Osteoblast (primary cell): ENCODE measurements around the gene LIMA1. TPM values are rescaled to one million over a fixed set of nuclear protein-coding genes. Genes with fewer than 3 reads are reported as not detected.

ENCODE experiments used
- DNase-seq: peaks from one replicate; pipeline ENCODE4 v3.0.0; 2011; ENCODE audit warnings: low spot score, mixed read lengths; ENCODE audit not compliant: insufficient read length; ENCODE audit errors: missing footprints
- H2AFZ ChIP-seq: 2 replicates; pipeline ENCODE4 v1.6.0; 2011; ENCODE audit warnings: mild to moderate bottlenecking, low read length
- H3K27ac ChIP-seq: 2 replicates; pipeline ENCODE4 v1.5.1; 2011; ENCODE audit warnings: mild to moderate bottlenecking, low read depth, low read length, moderate library complexity
- H3K27me3 ChIP-seq: 2 replicates; pipeline ENCODE4 v1.6.0; 2012; ENCODE audit warnings: mild to moderate bottlenecking, control low read depth, inconsistent platforms, low read length, moderate library complexity; ENCODE audit not compliant: insufficient read depth
- H3K36me3 ChIP-seq: 2 replicates; pipeline ENCODE4 v1.5.1; 2011; ENCODE audit warnings: mild to moderate bottlenecking, low read length, control low read depth, moderate library complexity; ENCODE audit not compliant: insufficient read depth
- H3K4me1 ChIP-seq: 2 replicates; pipeline ENCODE4 v1.5.1; 2011; ENCODE audit warnings: mild to moderate bottlenecking, low read length, control low read depth, moderate library complexity; ENCODE audit not compliant: insufficient read depth
- H3K4me2 ChIP-seq: 2 replicates; pipeline ENCODE4 v1.6.0; 2011; ENCODE audit warnings: mild to moderate bottlenecking, low read length; ENCODE audit not compliant: insufficient read depth
- H3K4me3 ChIP-seq: fragments of 200-600 bp; sonication (generic); 3 replicates; pipeline ENCODE4 v1.5.1; 2012; ENCODE audit warnings: mild to moderate bottlenecking, low read length, inconsistent platforms; ENCODE audit not compliant: insufficient read depth
- H3K79me2 ChIP-seq: 2 replicates; pipeline ENCODE4 v1.6.0; 2012; ENCODE audit warnings: mild to moderate bottlenecking, low read length, control low read depth, inconsistent platforms; ENCODE audit not compliant: insufficient read depth
- H3K9me3 ChIP-seq: 2 replicates; pipeline ENCODE4 v1.5.1; 2011; ENCODE audit warnings: low read depth, low read length, control low read depth
- H4K20me1 ChIP-seq: 2 replicates; pipeline ENCODE4 v1.6.0; 2012; ENCODE audit warnings: mild to moderate bottlenecking, low read length, control low read depth; ENCODE audit not compliant: insufficient read depth
- total RNA-seq: library from RNA; depleted of rRNA; stranded (reverse); fragments of >200 nt; gene quantifications from 2 replicates; pipeline ENCODE4 v1.2.3, GENCODE V29; 2012
- TF ChIP-seq, protein P1 (sequence below): IDR thresholded peaks from 2 replicates; pipeline ENCODE4 v1.5.1; 2011; ENCODE audit warnings: mild to moderate bottlenecking, low read depth, low read length, moderate library complexity; ENCODE audit errors: extremely low read depth

Gene LIMA1
- total RNA-seq, 1 donor = 433 TPM

DNA sequence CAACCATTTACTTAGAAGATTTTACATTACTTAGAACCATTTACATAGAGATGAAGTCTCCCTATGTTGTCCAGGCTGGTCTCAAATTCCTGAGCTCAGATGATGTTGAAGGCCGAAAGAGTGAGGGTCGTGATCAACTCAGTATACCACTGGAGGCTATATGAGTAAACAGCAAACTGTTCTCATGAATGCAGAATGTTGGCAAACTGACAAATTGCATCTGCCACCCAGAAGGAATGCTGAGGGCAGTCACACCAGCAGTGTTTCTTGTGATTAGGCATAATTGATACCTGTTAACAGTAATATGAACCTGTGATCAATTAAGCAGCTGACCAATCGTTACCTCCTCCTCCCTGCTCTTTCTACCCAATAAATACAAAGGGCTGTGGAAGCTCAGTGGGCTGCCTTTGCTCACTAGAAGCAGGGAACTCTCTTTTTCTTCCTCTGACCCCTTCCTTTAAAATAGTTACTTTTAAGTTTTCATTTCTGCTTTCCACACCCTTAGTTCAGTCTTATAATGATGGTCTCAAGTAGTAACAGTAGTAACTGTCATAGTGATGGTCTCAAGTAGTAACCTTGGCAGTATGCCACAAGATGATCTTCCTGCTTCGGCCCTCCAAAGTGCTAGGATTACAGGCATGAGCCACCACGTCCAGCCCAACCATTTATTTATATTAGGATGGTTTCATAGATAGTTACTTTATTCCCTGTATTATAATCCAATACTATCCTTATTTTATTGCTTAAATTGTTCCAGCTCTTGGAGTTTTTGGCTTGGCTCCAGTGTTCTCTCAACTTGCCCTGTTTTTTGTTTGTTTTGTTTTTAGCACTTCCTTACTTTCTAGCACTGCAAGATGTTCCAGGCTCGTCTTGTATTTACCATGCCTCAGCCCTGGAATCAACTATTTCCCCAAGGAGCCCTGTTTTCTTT is 25.8 kb downstream of the LIMA1 start:
- Histone ChIP-seq H3K36me3 (no peaks in the 10 kb centered on the region), H4K20me1 (no peaks in the 10 kb centered on the region), H3K9me3 (no peaks in the 10 kb centered on the region), H3K27ac (no peak overlapping the region), H3K79me2 (no peaks in the 10 kb centered on the region), H3K27me3 (no peaks in the 10 kb centered on the region), H2AFZ (no peak overlapping the region), H3K4me1 (peaks cover 23% of the 10 kb centered on the region), H3K4me3 (no peak overlapping the region), H3K4me2 (peak overlapping the region; percentile 35)
- DNase-seq = no peak
- TF ChIP-seq, protein P1, sequence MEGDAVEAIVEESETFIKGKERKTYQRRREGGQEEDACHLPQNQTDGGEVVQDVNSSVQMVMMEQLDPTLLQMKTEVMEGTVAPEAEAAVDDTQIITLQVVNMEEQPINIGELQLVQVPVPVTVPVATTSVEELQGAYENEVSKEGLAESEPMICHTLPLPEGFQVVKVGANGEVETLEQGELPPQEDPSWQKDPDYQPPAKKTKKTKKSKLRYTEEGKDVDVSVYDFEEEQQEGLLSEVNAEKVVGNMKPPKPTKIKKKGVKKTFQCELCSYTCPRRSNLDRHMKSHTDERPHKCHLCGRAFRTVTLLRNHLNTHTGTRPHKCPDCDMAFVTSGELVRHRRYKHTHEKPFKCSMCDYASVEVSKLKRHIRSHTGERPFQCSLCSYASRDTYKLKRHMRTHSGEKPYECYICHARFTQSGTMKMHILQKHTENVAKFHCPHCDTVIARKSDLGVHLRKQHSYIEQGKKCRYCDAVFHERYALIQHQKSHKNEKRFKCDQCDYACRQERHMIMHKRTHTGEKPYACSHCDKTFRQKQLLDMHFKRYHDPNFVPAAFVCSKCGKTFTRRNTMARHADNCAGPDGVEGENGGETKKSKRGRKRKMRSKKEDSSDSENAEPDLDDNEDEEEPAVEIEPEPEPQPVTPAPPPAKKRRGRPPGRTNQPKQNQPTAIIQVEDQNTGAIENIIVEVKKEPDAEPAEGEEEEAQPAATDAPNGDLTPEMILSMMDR = no peak

DNA sequence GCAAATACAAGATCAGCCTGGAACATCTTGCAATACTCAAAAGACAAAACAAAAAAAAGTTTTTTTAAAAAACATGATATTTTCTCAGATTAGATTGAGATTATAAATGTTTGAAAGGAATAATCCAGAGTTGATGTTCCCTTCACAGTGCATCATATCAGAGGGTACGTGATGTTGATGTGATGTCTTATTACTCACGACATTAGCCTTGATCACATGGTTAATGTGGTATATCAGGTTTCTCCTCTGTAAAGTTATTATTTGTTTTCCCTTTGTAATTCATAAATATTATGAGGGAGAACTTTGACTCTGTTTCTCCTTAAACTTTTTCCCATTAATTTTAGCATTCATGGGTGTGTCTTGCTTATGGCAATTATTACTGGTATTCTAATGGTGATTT is 26.6 kb downstream of the LIMA1 start:
- Histone ChIP-seq H3K4me2 (no peak overlapping the region), H3K27me3 (no peaks in the 10 kb centered on the region), H3K4me3 (no peak overlapping the region), H3K27ac (no peak overlapping the region), H3K36me3 (no peaks in the 10 kb centered on the region), H3K9me3 (no peaks in the 10 kb centered on the region), H4K20me1 (no peaks in the 10 kb centered on the region), H3K79me2 (peaks cover 3% of the 10 kb centered on the region), H3K4me1 (peaks cover 26% of the 10 kb centered on the region), H2AFZ (no peak overlapping the region)
- DNase-seq = no peak
- TF ChIP-seq, protein P1 = no peak

DNA sequence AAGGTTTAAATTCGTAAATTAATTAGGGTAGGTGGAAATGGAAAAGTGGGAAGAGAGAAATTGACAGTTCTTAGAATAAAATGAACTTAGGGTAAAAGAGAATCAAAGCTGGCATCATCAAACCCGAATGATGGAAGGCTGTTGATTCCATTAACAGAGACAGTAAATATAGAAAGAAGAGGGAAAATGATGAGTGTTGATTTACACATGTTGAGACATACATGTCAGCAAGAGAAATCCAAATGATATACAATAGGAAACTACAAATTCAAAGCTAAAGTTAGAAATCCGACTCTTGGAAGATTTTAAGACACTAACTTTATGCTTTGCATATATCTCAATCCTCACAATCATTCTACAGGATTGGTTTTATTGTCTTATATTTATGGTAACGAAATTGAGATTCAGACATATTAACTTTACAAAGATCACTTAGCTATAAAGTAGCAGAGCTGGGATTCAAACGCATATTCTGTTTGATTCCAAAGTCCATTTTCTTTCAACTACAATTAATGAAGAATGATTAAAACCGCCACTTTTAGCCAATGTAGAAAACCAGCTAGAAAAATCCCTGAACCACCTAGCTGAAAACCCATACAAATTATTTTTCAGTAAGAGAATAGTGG is 30.2 kb downstream of the LIMA1 start:
- DNase-seq = no peak
- TF ChIP-seq, protein P1 = no peak
- no peak overlapping the region for H2AFZ ChIP-seq
- no peak overlapping the region for H3K27ac ChIP-seq
- H3K79me2 ChIP-seq = peaks cover 3% of the 10 kb centered on the region
- H4K20me1 ChIP-seq = no peaks in the 10 kb centered on the region
- no peak overlapping the region for H3K4me2 ChIP-seq
- peaks cover 33% of the 10 kb centered on the region for H3K4me1 ChIP-seq
- no peaks in the 10 kb centered on the region for H3K9me3 ChIP-seq
- no peak overlapping the region for H3K4me3 ChIP-seq
- no peaks in the 10 kb centered on the region for H3K36me3 ChIP-seq
- no peaks in the 10 kb centered on the region for H3K27me3 ChIP-seq

DNA sequence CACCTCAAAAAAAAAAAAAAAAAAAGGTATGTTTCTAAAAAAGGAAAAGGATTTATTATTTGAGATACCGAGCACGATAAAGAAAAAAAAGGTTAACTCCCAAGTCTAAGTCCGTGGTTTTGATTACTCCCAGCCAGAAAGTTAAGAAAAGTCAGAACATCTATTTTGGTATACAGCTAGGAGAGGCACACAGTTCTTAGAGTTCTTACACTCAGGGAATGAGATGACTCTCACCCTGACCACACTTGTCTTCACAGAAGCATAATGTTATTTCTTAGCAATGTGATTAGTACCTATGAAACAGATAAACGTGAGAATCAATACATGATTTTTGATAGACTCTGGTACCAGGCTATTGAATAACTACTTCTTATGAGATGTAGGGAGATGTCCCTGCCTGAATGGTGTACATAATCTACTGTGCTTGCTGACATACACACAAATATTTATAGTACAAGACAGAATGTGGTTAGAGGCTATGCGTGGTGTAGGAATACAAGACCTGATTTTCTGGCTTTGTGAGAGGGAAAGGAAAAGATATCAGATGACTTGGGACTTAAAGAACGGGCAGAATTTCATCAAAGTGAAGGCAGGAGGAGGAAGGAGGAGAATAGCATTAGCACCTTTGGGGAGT is 31.6 kb downstream of the LIMA1 start:
- DNase-seq = no peak
- no peak overlapping the region for H2AFZ ChIP-seq
- no peaks in the 10 kb centered on the region for H3K9me3 ChIP-seq
- H3K4me2 ChIP-seq = no peak overlapping the region
- no peaks in the 10 kb centered on the region for H3K27me3 ChIP-seq
- H3K36me3 ChIP-seq = no peaks in the 10 kb centered on the region
- peaks cover 3% of the 10 kb centered on the region for H3K79me2 ChIP-seq
- H3K4me3 ChIP-seq = no peak overlapping the region
- H3K4me1 ChIP-seq = peaks cover 38% of the 10 kb centered on the region
- H4K20me1 ChIP-seq = no peaks in the 10 kb centered on the region
- H3K27ac ChIP-seq = no peak overlapping the region
- TF ChIP-seq, protein P1 = no peak
